ENCODE data around the gene OMA1.

DNA sequence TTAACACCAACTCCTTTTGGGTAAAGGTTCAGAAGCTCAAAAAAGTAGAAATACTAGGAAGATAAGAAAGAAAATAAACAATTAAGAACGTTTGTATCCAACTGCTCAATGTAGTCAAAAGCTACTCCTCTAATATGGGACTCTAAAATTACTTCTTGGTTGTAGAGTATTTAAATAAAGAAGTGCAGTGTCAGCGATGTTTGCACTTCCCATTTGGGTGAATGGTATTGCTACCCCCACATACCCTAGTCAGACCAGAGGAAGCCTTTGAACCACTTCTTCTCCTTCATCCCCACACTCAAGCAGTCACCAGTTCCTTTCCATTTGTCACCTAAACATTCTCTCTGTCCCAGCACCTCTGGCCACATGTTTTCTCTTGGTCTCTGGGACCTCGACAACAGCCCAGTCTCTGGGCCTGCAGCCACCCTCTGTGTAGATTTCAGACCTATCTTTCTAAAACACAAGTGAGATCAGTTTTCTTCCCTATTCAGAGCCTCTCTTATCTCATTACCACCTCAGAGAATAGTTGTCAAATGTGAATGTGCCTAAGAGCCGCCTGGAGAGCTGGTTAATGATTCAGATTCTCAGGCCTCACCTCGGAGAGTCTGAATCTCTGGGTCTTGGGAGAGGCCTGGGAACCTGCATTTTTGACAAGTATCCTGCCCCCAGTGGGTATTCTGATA, 109.8 kb downstream of the OMA1 start:
- TF ChIP-seq, protein P1, sequence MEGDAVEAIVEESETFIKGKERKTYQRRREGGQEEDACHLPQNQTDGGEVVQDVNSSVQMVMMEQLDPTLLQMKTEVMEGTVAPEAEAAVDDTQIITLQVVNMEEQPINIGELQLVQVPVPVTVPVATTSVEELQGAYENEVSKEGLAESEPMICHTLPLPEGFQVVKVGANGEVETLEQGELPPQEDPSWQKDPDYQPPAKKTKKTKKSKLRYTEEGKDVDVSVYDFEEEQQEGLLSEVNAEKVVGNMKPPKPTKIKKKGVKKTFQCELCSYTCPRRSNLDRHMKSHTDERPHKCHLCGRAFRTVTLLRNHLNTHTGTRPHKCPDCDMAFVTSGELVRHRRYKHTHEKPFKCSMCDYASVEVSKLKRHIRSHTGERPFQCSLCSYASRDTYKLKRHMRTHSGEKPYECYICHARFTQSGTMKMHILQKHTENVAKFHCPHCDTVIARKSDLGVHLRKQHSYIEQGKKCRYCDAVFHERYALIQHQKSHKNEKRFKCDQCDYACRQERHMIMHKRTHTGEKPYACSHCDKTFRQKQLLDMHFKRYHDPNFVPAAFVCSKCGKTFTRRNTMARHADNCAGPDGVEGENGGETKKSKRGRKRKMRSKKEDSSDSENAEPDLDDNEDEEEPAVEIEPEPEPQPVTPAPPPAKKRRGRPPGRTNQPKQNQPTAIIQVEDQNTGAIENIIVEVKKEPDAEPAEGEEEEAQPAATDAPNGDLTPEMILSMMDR (IDR thresholded peaks at IDR 0.05): no peak
- no peak for TF ChIP-seq POLR2AphosphoS5 (IDR thresholded peaks at IDR 0.05)

Data from sigmoid colon (tissue), 4 donors.